Mesothelial cell of epicardium (in vitro differentiated cells): ENCODE results near the gene GABRQ. TPM values are rescaled to one million over a fixed set of nuclear protein-coding genes. Genes with fewer than 3 reads are reported as not detected.

ENCODE experiments used
- DNase-seq, 2 experiments: peaks; one replicate each; pipeline ENCODE4 v3.0.0; 2021; ENCODE audit warnings: low spot score in 2 of 2; ENCODE audit not compliant: unreplicated experiment in 2 of 2
- H3K27ac Mint-ChIP-seq: 2 replicates; pipeline ENCODE4 v1.8.0; 2021; ENCODE audit warnings: mixed read lengths
- H3K27me3 Mint-ChIP-seq: 2 replicates; pipeline ENCODE4 v1.8.0; 2021; ENCODE audit warnings: low read depth, mixed read lengths
- H3K36me3 Mint-ChIP-seq: 2 replicates; pipeline ENCODE4 v1.8.0; 2021; ENCODE audit warnings: mixed read lengths
- H3K4me1 Mint-ChIP-seq: 2 replicates; pipeline ENCODE4 v1.8.0; 2021; ENCODE audit warnings: mixed read lengths
- H3K4me3 Mint-ChIP-seq: 2 replicates; pipeline ENCODE4 v1.8.0; 2021; ENCODE audit warnings: mild to moderate bottlenecking, moderate library complexity, mixed read lengths
- H3K9me3 Mint-ChIP-seq: 2 replicates; pipeline ENCODE4 v1.8.0; 2021; ENCODE audit warnings: mixed read lengths
- total RNA-seq: library from RNA; stranded (reverse); gene quantifications from 3 replicates; pipeline ENCODE4 v1.2.1, GENCODE V29; 2021
- TF ChIP-seq, protein P1 (sequence below): fragments of 200-600 bp; sonication (generic); IDR thresholded peaks from one replicate; pipeline ENCODE4 v1.5.0; 2021; ENCODE audit warnings: antibody characterized with exemption; ENCODE audit not compliant: unreplicated experiment

GABRQ gene
- total RNA-seq, 1 donor from 2014 or later, result 3.6 TPM

DNA sequence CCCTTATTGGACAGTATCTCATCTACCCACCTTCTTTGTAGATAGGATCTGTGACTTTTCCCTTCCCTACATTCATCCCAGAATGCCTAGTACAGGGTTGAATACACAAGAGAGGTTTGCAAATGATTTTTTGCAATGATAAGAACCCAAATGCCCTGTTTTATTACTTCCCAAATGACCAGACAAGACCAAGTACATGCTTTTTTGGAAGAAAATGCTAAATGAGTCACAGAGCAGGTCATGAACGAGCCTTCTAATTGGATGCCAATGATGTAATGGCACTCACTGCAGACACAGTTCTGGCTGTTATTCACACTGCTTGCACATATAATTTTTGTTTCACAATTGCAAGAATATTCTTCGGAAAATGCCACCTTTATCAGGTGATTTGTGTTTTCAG is 17.8 kb upstream of the GABRQ start:
- Mint-ChIP-seq H3K36me3 (no peaks in the 10 kb centered on the region), H3K4me1 (no peaks in the 10 kb centered on the region), H3K9me3 (peaks cover 28% of the 10 kb centered on the region), H3K4me3 (no peak overlapping the region), H3K27ac (no peak overlapping the region), H3K27me3 (peaks cover 6% of the 10 kb centered on the region)
- no peak for DNase-seq
- TF ChIP-seq, protein P1, sequence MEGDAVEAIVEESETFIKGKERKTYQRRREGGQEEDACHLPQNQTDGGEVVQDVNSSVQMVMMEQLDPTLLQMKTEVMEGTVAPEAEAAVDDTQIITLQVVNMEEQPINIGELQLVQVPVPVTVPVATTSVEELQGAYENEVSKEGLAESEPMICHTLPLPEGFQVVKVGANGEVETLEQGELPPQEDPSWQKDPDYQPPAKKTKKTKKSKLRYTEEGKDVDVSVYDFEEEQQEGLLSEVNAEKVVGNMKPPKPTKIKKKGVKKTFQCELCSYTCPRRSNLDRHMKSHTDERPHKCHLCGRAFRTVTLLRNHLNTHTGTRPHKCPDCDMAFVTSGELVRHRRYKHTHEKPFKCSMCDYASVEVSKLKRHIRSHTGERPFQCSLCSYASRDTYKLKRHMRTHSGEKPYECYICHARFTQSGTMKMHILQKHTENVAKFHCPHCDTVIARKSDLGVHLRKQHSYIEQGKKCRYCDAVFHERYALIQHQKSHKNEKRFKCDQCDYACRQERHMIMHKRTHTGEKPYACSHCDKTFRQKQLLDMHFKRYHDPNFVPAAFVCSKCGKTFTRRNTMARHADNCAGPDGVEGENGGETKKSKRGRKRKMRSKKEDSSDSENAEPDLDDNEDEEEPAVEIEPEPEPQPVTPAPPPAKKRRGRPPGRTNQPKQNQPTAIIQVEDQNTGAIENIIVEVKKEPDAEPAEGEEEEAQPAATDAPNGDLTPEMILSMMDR, result no peak

DNA sequence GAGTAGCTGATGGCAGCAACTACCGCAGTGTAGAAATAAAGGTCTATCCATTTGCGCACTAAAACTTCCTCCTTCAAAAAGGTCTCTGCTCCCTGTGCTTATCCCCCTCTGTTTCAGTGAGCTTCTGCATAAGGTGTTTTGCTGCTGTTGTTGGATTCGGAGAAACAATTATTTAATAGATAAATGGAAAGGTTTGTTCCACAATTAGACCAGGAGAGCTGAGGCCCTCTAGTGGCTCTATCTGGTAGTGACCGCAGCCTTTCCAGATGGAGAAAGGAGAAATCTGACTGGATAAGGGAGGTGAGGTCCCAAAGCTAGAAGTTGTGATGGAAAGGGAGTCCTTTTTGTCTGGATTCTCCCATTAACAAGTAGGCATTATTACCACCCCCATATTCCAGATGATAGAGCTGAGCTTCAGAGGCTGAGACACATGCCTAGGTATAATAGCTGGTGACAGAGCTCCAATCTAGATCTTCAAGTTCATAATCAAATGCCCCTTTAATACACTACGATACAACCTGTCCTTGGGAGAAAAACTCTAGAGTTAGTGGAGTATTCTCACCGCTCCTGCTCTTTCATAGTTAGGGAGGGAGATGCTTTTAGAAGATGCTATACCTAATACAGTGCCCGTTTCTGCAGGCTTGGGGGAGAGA is 5.1 kb upstream of the GABRQ start:
- peak in 1 of 2 experiments; percentile 75 for DNase-seq
- H3K4me3 Mint-ChIP-seq, result no peak overlapping the region
- H3K9me3 Mint-ChIP-seq, result peaks cover 44% of the 10 kb centered on the region
- peaks cover 23% of the 10 kb centered on the region for H3K27me3 Mint-ChIP-seq
- H3K36me3 Mint-ChIP-seq, result no peaks in the 10 kb centered on the region
- TF ChIP-seq, protein P1, result peak; percentile 83
- no peaks in the 10 kb centered on the region for H3K4me1 Mint-ChIP-seq
- H3K27ac Mint-ChIP-seq, result no peak overlapping the region

DNA sequence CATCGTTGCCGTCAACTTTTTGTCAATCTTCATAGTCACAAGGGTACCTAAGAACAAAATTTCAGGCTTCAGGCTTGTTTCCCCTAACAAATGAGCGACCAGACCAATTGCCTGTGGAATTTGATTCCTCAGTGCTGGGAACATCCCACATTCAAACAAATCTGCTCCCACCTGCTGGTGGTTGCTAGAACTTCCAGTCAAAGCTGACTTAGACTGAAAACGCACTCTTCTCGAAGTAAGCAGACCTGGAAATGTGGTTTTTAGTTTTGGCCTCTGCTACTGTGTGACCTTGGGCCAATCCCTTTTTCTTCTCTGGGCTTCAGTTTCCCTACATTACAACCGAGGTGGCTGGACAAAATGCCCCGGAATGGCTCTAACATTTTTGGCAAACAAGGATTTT is 1.8 kb upstream of the GABRQ start:
- Mint-ChIP-seq H3K9me3 (peaks cover 27% of the 10 kb centered on the region), H3K27me3 (peaks cover 40% of the 10 kb centered on the region), H3K36me3 (no peaks in the 10 kb centered on the region), H3K4me1 (peaks cover 6% of the 10 kb centered on the region), H3K4me3 (no peak overlapping the region), H3K27ac (no peak overlapping the region)
- DNase-seq, result no peak
- TF ChIP-seq, protein P1, result peak; percentile 74

DNA sequence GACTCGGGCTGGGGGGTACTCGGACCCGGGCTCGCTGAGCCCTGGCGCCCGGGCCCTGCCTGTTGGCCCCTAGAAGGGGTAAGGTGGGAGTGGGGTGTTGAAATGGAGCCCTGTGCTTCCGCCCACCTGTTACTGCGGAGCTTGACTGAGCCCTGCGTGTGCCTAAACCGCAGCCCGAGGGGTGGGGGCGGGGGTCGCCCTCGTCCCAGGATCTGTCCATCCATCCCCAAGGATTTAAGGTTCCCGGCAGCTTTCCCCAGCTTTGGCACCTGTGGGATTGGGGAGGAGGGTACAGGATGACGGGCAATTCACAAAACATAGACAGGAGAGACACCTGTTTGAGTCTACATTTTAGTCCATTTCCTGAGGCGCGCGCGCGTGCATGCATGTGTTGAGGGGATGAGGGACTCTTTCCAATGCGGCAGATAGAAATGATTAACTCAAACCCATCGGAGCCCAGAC is 779 bp downstream of the GABRQ start:
- Mint-ChIP-seq H3K9me3 (peaks cover 18% of the 10 kb centered on the region), H3K4me3 (peak overlapping the region; percentile 56), H3K27me3 (peaks cover 45% of the 10 kb centered on the region), H3K36me3 (peaks cover 2% of the 10 kb centered on the region), H3K4me1 (peaks cover 6% of the 10 kb centered on the region), H3K27ac (no peak overlapping the region)
- TF ChIP-seq, protein P1, result no peak
- DNase-seq, result no peak

DNA sequence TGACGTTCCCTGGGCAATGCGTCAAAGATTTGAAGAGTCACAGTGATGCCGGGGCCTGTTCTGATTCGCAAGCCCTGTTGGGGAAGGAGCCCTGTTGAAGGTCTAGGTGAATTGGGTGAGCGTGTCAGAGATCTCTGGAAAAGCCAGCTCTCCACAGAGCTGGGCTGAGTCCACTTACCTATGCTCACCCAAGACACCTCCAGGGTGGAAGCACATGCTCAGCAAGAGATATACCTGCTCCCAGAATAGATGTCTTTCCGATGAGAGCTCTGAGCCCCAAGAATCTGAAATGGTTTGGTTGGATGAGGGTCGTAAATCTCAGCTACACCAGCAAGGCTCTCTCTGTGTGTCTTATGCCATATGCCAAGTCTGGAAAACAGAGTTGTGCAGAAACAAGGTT is 1.7 kb downstream of the GABRQ start:
- Mint-ChIP-seq H3K4me3 (no peak overlapping the region), H3K36me3 (peaks cover 2% of the 10 kb centered on the region), H3K27me3 (peaks cover 42% of the 10 kb centered on the region), H3K4me1 (peaks cover 6% of the 10 kb centered on the region), H3K27ac (no peak overlapping the region), H3K9me3 (peaks cover 10% of the 10 kb centered on the region)
- no peak for DNase-seq
- TF ChIP-seq, protein P1, result no peak
